Endothelial cell of umbilical vein (primary cell): ENCODE data around the gene CDKN2AIP. TPM values are rescaled to one million over a fixed set of nuclear protein-coding genes. Genes with fewer than 3 reads are reported as not detected.

Experiments
- BruUV-seq: library from RNA; stranded (reverse); fragments of 400-500 nt; replicated peaks from 2 replicates; lab custom pipeline; 2021; lab: Mats Ljungman, UMichigan
- CTCF ChIA-PET: fragments of 300-600, 350-600 bp; sonication (Branson Sonifier 250); formaldehyde crosslinking; loops from one replicate; lab custom pipeline; 2021; ENCODE audit warnings: antibody characterized with exemption, inconsistent platforms; lab: Charles Lee
- POLR2A ChIA-PET: fragments of 300-600, 350-600 bp; sonication (Branson Sonifier 250); formaldehyde crosslinking; loops from one replicate; lab custom pipeline; 2021; ENCODE audit warnings: antibody characterized with exemption, inconsistent platforms; lab: Charles Lee
- DNase-seq: peaks from one replicate; pipeline ENCODE4 v3.0.0-alpha.2; 2011; ENCODE audit warnings: low read depth, low spot score
- FAIRE-seq: peaks from 2 replicates; lab custom pipeline; 2011; peaks lifted over from hg19 to GRCh38; lab: Jason Lieb, UNC
- H2AFZ ChIP-seq: 2 replicates; pipeline ENCODE4 v1.6.0; 2012; ENCODE audit warnings: low read depth, low read length, control low read depth, inconsistent platforms
- H3K27ac ChIP-seq: 2 replicates; pipeline ENCODE4 v1.5.1; 2011; ENCODE audit warnings: low read depth, mild to moderate bottlenecking, control low read depth, low read length, moderate library complexity; ENCODE audit not compliant: insufficient read depth
- H3K27me3 ChIP-seq, 2 experiments: 2 replicates each; pipeline versions ENCODE4 v1.6.0 to v1.6.1; 2011; ENCODE audit warnings: low read length in 2 of 2, mixed read lengths in 1 of 2; ENCODE audit not compliant: control insufficient read depth in 2 of 2, insufficient read depth in 2 of 2
- H3K36me3 ChIP-seq, 2 experiments: 2 replicates in 1 of 2; 3 replicates in 1 of 2; pipeline ENCODE4 v1.5.1; 2011; ENCODE audit warnings: low read length in 2 of 2, mild to moderate bottlenecking in 1 of 2, moderate library complexity in 1 of 2; ENCODE audit not compliant: control insufficient read depth in 2 of 2, insufficient read depth in 2 of 2; ENCODE audit errors: extremely low read depth in 1 of 2
- H3K4me1 ChIP-seq: 3 replicates; pipeline ENCODE4 v1.5.1; 2011; ENCODE audit warnings: mild to moderate bottlenecking, low read length; ENCODE audit not compliant: control insufficient read depth, insufficient read depth; ENCODE audit errors: extremely low read depth
- H3K4me2 ChIP-seq: 2 replicates; pipeline ENCODE4 v1.6.1; 2011; ENCODE audit warnings: low read length, control low read depth, mixed read lengths; ENCODE audit not compliant: insufficient read depth
- H3K4me3 ChIP-seq, 3 experiments: fragments of 200-600 bp in 1 of 3; sonication (generic), shearing (Covaris generic) in 1 of 3; replicated peaks in 1 of 3; 2 replicates each; pipeline ENCODE4 v1.5.1; 2011 to 2016; ENCODE audit warnings: control low read depth in 3 of 3, low read length in 3 of 3, mild to moderate bottlenecking in 2 of 3, inconsistent platforms in 1 of 3, low read depth in 1 of 3, moderate library complexity in 1 of 3; ENCODE audit not compliant: insufficient read depth in 1 of 3
- H3K79me2 ChIP-seq: 2 replicates; pipeline ENCODE4 v1.6.0; 2012; ENCODE audit warnings: low read length, inconsistent platforms; ENCODE audit not compliant: control insufficient read depth, insufficient read depth
- H3K9ac ChIP-seq: replicated peaks from 2 replicates; pipeline ENCODE3; 2011; ENCODE audit warnings: low read length, control low read depth; ENCODE audit not compliant: insufficient read depth; ENCODE audit errors: extremely low read depth
- H3K9me1 ChIP-seq: replicated peaks from 3 replicates; pipeline ENCODE4 v1.6.0; 2011; ENCODE audit warnings: mild to moderate bottlenecking, low read length; ENCODE audit not compliant: control insufficient read depth, insufficient read depth; ENCODE audit errors: extremely low read depth
- H3K9me3 ChIP-seq: replicated peaks from 2 replicates; pipeline ENCODE4 v1.5.1; 2012; ENCODE audit warnings: low read length, inconsistent platforms; ENCODE audit not compliant: control insufficient read depth, insufficient read depth
- H4K20me1 ChIP-seq: replicated peaks from 2 replicates; pipeline ENCODE3; 2011; ENCODE audit warnings: mild to moderate bottlenecking, low read length; ENCODE audit not compliant: control insufficient read depth, insufficient read depth; ENCODE audit errors: extremely low read depth
- EZH2 ChIP-seq: IDR thresholded peaks from 2 replicates; pipeline ENCODE4 v1.6.1; 2012; ENCODE audit warnings: borderline replicate concordance, low read depth, mild to moderate bottlenecking, moderate library complexity, low read length, inconsistent platforms; ENCODE audit not compliant: severe bottlenecking
- FOS ChIP-seq: IDR thresholded peaks from 2 replicates; pipeline ENCODE4 v1.6.1; 2011; ENCODE audit warnings: mild to moderate bottlenecking, low read length, moderate library complexity, borderline replicate concordance; ENCODE audit not compliant: insufficient read depth
- GATA2 ChIP-seq: IDR thresholded peaks from 2 replicates; pipeline ENCODE4 v1.7.0; 2011; ENCODE audit warnings: low read depth, mild to moderate bottlenecking, moderate library complexity, mixed read lengths, low read length; ENCODE audit not compliant: insufficient read length, insufficient read depth
- JUN ChIP-seq: IDR thresholded peaks from 2 replicates; pipeline ENCODE4 v1.6.1; 2011; ENCODE audit warnings: borderline replicate concordance, low read depth; ENCODE audit not compliant: insufficient read length, insufficient read depth
- MYC ChIP-seq: IDR thresholded peaks from one replicate; pipeline ENCODE4 v1.6.1; 2011; ENCODE audit warnings: mild to moderate bottlenecking, low read depth, low read length
- POLR2A ChIP-seq: IDR thresholded peaks from 2 replicates; pipeline ENCODE4 v1.6.1; 2012; ENCODE audit warnings: low read depth, mild to moderate bottlenecking, control low read depth, low read length
- POLR2AphosphoS5 ChIP-seq: IDR thresholded peaks from 2 replicates; pipeline ENCODE4 v1.6.1; 2012; ENCODE audit warnings: low read depth, mild to moderate bottlenecking, control low read depth, low read length, moderate library complexity; ENCODE audit not compliant: insufficient read depth
- dilution Hi-C: fragments of 300-500 bp; cut with MboI; formaldehyde crosslinking; loops from one replicate; pipeline ENCODE4 v1.15.0; 2019; ENCODE audit warnings: low sequenced_read_pairs; ENCODE audit not compliant: extremely low pct_ligation_motif_present
- intact Hi-C: fragments of 100-400 bp; cut with micrococcal nuclease; formaldehyde crosslinking; loops from one replicate; pipeline ENCODE4 v1.10.0; 2022
- polyA plus RNA-seq, 4 experiments: library from polyadenylated mRNA; depleted of rRNA in 3 of 4; stranded (reverse) in 3 of 4; unstranded in 1 of 4; fragments of >200 nt; gene quantifications; 2 replicates each; pipeline versions ENCODE4 v1.2.1 to v1.2.3, GENCODE V29; 2011 to 2012; ENCODE audit warnings: missing spikeins in 1 of 4
- total RNA-seq: library from RNA; stranded (reverse); gene quantifications from 2 replicates; pipeline ENCODE4 v1.2.3, GENCODE V29; 2021
- TF ChIP-seq, protein P1 (sequence below): IDR thresholded peaks from 2 replicates; pipeline ENCODE4 v1.6.1; 2011; ENCODE audit not compliant: insufficient read depth, insufficient read length
- TF ChIP-seq, protein P2 (sequence below), 2 donors: IDR thresholded peaks; 1 replicate in 1 of 2; 2 replicates in 1 of 2; pipeline ENCODE4 v1.5.1; 2011; ENCODE audit warnings: low read length in 2 of 2, mild to moderate bottlenecking in 2 of 2, moderate library complexity in 2 of 2, control low read depth in 1 of 2, inconsistent platforms in 1 of 2, low read depth in 1 of 2; ENCODE audit not compliant: insufficient read depth in 1 of 2; ENCODE audit errors: extremely low read depth in 1 of 2

CDKN2AIP gene
- total and polyA plus RNA-seq, 2 donors (not counting 3 experiments of a cell fraction or from before 2014, with no cell fraction given), result 5.1 to 12.8 TPM

- intact Hi-C loops, result no loop called here
- Histone ChIP-seq H3K9ac (no peak overlapping the region), H4K20me1 (no peaks in the 10 kb centered on the region), H2AFZ (no peak overlapping the region), H3K9me3 (no peaks in the 10 kb centered on the region), H3K4me3 (no peak overlapping the region), H3K9me1 (no peaks in the 10 kb centered on the region), H3K27ac (no peak overlapping the region), H3K27me3 (no peaks in the 10 kb centered on the region), H3K36me3 (no peaks in the 10 kb centered on the region), H3K4me1 (peaks cover 13% of the 10 kb centered on the region), H3K79me2 (no peaks in the 10 kb centered on the region), H3K4me2 (no peak overlapping the region)
- BruUV-seq, result no TSS peak
- DNase-seq, result no peak
- TF ChIP-seq, protein P1, sequence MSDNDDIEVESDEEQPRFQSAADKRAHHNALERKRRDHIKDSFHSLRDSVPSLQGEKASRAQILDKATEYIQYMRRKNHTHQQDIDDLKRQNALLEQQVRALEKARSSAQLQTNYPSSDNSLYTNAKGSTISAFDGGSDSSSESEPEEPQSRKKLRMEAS, result no peak
- TF ChIP-seq JUN, result no peak
- TF ChIP-seq, protein P2, sequence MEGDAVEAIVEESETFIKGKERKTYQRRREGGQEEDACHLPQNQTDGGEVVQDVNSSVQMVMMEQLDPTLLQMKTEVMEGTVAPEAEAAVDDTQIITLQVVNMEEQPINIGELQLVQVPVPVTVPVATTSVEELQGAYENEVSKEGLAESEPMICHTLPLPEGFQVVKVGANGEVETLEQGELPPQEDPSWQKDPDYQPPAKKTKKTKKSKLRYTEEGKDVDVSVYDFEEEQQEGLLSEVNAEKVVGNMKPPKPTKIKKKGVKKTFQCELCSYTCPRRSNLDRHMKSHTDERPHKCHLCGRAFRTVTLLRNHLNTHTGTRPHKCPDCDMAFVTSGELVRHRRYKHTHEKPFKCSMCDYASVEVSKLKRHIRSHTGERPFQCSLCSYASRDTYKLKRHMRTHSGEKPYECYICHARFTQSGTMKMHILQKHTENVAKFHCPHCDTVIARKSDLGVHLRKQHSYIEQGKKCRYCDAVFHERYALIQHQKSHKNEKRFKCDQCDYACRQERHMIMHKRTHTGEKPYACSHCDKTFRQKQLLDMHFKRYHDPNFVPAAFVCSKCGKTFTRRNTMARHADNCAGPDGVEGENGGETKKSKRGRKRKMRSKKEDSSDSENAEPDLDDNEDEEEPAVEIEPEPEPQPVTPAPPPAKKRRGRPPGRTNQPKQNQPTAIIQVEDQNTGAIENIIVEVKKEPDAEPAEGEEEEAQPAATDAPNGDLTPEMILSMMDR (IDR thresholded peaks at IDR 0.05; ENCODE audit: extremely low read depth in 1 of 2, insufficient read depth in 1 of 2, low read depth in 1 of 2, low read length in 2 of 2), result no peak
- ChIA-PET CTCF (no interaction called here), POLR2A (no interaction called here)
- FAIRE-seq, result no peak
- dilution Hi-C loops, result no loop called here
These were observed 8.0 kb upstream of the CDKN2AIP start for GRCh38 chr4:183436417-183436816.

GRCh38 chr4:183437452-183437851 lies 7.0 kb upstream of the CDKN2AIP start:
- intact Hi-C loops, result no loop called here
- Histone ChIP-seq H3K36me3 (no peaks in the 10 kb centered on the region), H3K4me1 (peaks cover 13% of the 10 kb centered on the region), H2AFZ (no peak overlapping the region), H3K4me2 (no peak overlapping the region), H3K27me3 (no peaks in the 10 kb centered on the region), H3K9ac (no peak overlapping the region), H3K4me3 (no peak overlapping the region), H3K9me3 (no peaks in the 10 kb centered on the region), H3K9me1 (no peaks in the 10 kb centered on the region), H3K27ac (no peak overlapping the region), H3K79me2 (no peaks in the 10 kb centered on the region), H4K20me1 (no peaks in the 10 kb centered on the region)
- no peak for FAIRE-seq
- dilution Hi-C loops, result no loop called here
- no peak for TF ChIP-seq JUN
- no peak for TF ChIP-seq POLR2AphosphoS5
- TF ChIP-seq EZH2, result no peak
- TF ChIP-seq, protein P2 (IDR thresholded peaks at IDR 0.05; ENCODE audit: extremely low read depth in 1 of 2, insufficient read depth in 1 of 2, low read depth in 1 of 2, low read length in 2 of 2), result no peak
- TF ChIP-seq POLR2A, result no peak
- no peak for TF ChIP-seq MYC
- TF ChIP-seq, protein P1, result no peak
- TF ChIP-seq FOS, result no peak
- TF ChIP-seq GATA2, result no peak
- no peak for DNase-seq
- ChIA-PET POLR2A (interaction anchor here (0.7 kb wide), 1 partner anchor 9 kb away, joined by 3 read pairs; no protein-coding TSS in a partner anchor), CTCF (interaction anchor here (1.1 to 1.2 kb wide), 2 partner anchors 22 to 30 kb away, joined by 3 to 4 read pairs; no protein-coding TSS in a partner anchor)
- BruUV-seq, result no TSS peak
